Bronchial epithelial cell (primary cell): ENCODE results near the gene ADGRG4. TPM values are rescaled to one million over a fixed set of nuclear protein-coding genes. Genes with fewer than 3 reads are reported as not detected.

Experiments used
- DNase-seq: peaks from one replicate; pipeline ENCODE4 v3.0.0-alpha.2; 2010; ENCODE audit warnings: low read depth
- FAIRE-seq: peaks from 2 replicates; lab custom pipeline; 2011; peaks lifted over from hg19 to GRCh38; lab: Jason Lieb, UNC
- H3K27me3 ChIP-seq: 2 replicates; pipeline ENCODE4 v1.5.1; 2011; ENCODE audit warnings: low read length; ENCODE audit not compliant: control insufficient read depth, insufficient read depth
- H3K36me3 ChIP-seq: 2 replicates; pipeline ENCODE4 v1.5.1; 2011; ENCODE audit warnings: low read length; ENCODE audit not compliant: control insufficient read depth, insufficient read depth
- H3K4me3 ChIP-seq: 2 replicates; pipeline ENCODE4 v1.5.1; 2011; ENCODE audit warnings: mild to moderate bottlenecking, low read depth, low read length, control low read depth
- CTCF ChIP-seq: IDR thresholded peaks from 2 replicates; pipeline ENCODE4 v1.5.1; 2011; ENCODE audit warnings: mild to moderate bottlenecking, moderate library complexity, low read length, control low read depth, inconsistent platforms; ENCODE audit not compliant: insufficient read depth, severe bottlenecking
- total RNA-seq: library from RNA; depleted of rRNA; stranded (reverse); fragments of >200 nt; gene quantifications from 2 replicates; pipeline ENCODE4 v1.2.1, GENCODE V29; 2014

ADGRG4 gene
- total RNA-seq, 1 donor from 2014 or later: not detected

- H3K36me3 ChIP-seq: no peaks in the 10 kb centered on the region
- no peaks in the 10 kb centered on the region for H3K27me3 ChIP-seq
- DNase-seq (no peak), FAIRE-seq (no peak)
- TF ChIP-seq CTCF: no peak
- H3K4me3 ChIP-seq: no peak overlapping the region
Measured at GRCh38 chrX:136304493-136304892, 3.7 kb downstream of the ADGRG4 start.

GRCh38 chrX:136306182-136306581 lies 5.4 kb downstream of the ADGRG4 start:
- FAIRE-seq (no peak), DNase-seq (no peak)
- Histone ChIP-seq H3K4me3 (no peak overlapping the region), H3K36me3 (no peaks in the 10 kb centered on the region), H3K27me3 (no peaks in the 10 kb centered on the region)
- no peak for TF ChIP-seq CTCF

- TF ChIP-seq CTCF: no peak
Measured at GRCh38 chrX:136307471-136307870, 6.7 kb downstream of the ADGRG4 start.

GRCh38 chrX:136310411-136310810 lies 9.6 kb downstream of the ADGRG4 start:
- FAIRE-seq (no peak), DNase-seq (peak; percentile 61)
- Histone ChIP-seq H3K27me3 (no peaks in the 10 kb centered on the region), H3K36me3 (no peaks in the 10 kb centered on the region), H3K4me3 (no peak overlapping the region)
- no peak for TF ChIP-seq CTCF

More at GRCh38 chrX:136307471-136307870, 6.7 kb downstream of the ADGRG4 start:
- FAIRE-seq: no peak
- no peaks in the 10 kb centered on the region for H3K27me3 ChIP-seq
- no peak overlapping the region for H3K4me3 ChIP-seq
- no peak for DNase-seq
- H3K36me3 ChIP-seq: no peaks in the 10 kb centered on the region

- no peaks in the 10 kb centered on the region for H3K27me3 ChIP-seq
- TF ChIP-seq CTCF: no peak
- no peak overlapping the region for H3K4me3 ChIP-seq
- no peak for DNase-seq
- FAIRE-seq: no peak
- H3K36me3 ChIP-seq: no peaks in the 10 kb centered on the region
Measured at GRCh38 chrX:136318156-136318555, 17.4 kb downstream of the ADGRG4 start.

- Histone ChIP-seq H3K36me3 (no peaks in the 10 kb centered on the region), H3K4me3 (no peak overlapping the region), H3K27me3 (no peaks in the 10 kb centered on the region)
- DNase-seq (no peak), FAIRE-seq (no peak)
- TF ChIP-seq CTCF: no peak
Measured at GRCh38 chrX:136318895-136319597, 18.3 kb downstream of the ADGRG4 start.
